DOHH2 (cell line): ENCODE measurements around the gene PRRG4.

Source experiments
- H3F3A ChIP-seq: fragments of 200-600 bp; sonication (generic), shearing (Covaris generic); 2 replicates; pipeline ENCODE4 v1.6.0; 2016; ENCODE audit warnings: antibody characterized with exemption, mild to moderate bottlenecking; ENCODE audit not compliant: control insufficient read depth, insufficient read depth
- H3K27ac ChIP-seq: fragments of 200-600 bp; sonication (generic); 2 replicates; pipeline ENCODE4 v1.5.1; 2014; ENCODE audit warnings: low read depth, mild to moderate bottlenecking, low read length, moderate library complexity
- H3K27me3 ChIP-seq: fragments of 200-600 bp; sonication (generic); 2 replicates; pipeline ENCODE4 v1.6.1; 2014; ENCODE audit warnings: mild to moderate bottlenecking, low read length, mixed read lengths; ENCODE audit not compliant: control insufficient read depth
- H3K36me3 ChIP-seq: fragments of 200-600 bp; sonication (generic); 2 replicates; pipeline ENCODE4 v1.6.1; 2014; ENCODE audit warnings: mild to moderate bottlenecking, low read length, moderate library complexity, mixed read lengths; ENCODE audit not compliant: control insufficient read depth
- H3K4me1 ChIP-seq: fragments of 200-600 bp; sonication (generic); 2 replicates; pipeline ENCODE4 v1.6.1; 2014; ENCODE audit warnings: mild to moderate bottlenecking, low read length, mixed read lengths; ENCODE audit not compliant: control insufficient read depth
- H3K4me2 ChIP-seq: fragments of 200-600 bp; sonication (generic); 2 replicates; pipeline ENCODE4 v1.6.0; 2014; ENCODE audit warnings: mild to moderate bottlenecking, low read length, moderate library complexity
- H3K4me3 ChIP-seq: fragments of 200-600 bp; sonication (generic); 2 replicates; pipeline ENCODE4 v1.5.1; 2014; ENCODE audit warnings: mild to moderate bottlenecking, low read length, mixed read lengths
- H3K79me2 ChIP-seq: fragments of 200-600 bp; sonication (generic); 2 replicates; pipeline ENCODE4 v1.6.1; 2014; ENCODE audit warnings: mild to moderate bottlenecking, low read length, mixed read lengths; ENCODE audit not compliant: control insufficient read depth
- H3K9me2 ChIP-seq: fragments of 200-600 bp; sonication (generic); replicated peaks from 2 replicates; pipeline ENCODE4 v1.6.1; 2014; ENCODE audit warnings: mild to moderate bottlenecking, low read length, mixed read lengths; ENCODE audit not compliant: control insufficient read depth
- H3K9me3 ChIP-seq: fragments of 200-600 bp; sonication (generic); 2 replicates; pipeline ENCODE4 v1.6.1; 2014; ENCODE audit warnings: antibody characterized with exemption, low read length, mixed read lengths; ENCODE audit not compliant: control insufficient read depth, insufficient read depth
- H4K20me1 ChIP-seq: fragments of 200-600 bp; sonication (generic); 2 replicates; pipeline ENCODE4 v1.6.0; 2014; ENCODE audit warnings: low read depth, mild to moderate bottlenecking, antibody characterized with exemption, low read length, moderate library complexity; ENCODE audit not compliant: control insufficient read depth, insufficient read depth
- EZH2phosphoT487 ChIP-seq: fragments of 200-600 bp; sonication (generic); IDR thresholded peaks from 2 replicates; pipeline ENCODE4 v1.6.1; 2017; ENCODE audit warnings: borderline replicate concordance, mild to moderate bottlenecking, antibody characterized with exemption, low read length, moderate library complexity, mixed read lengths
- TF ChIP-seq, protein P1 (sequence below): fragments of 200-600 bp; sonication (generic); IDR thresholded peaks from one replicate; pipeline ENCODE4 v1.5.1; 2014; ENCODE audit warnings: antibody characterized with exemption, mild to moderate bottlenecking, low read depth, low read length; ENCODE audit not compliant: poor library complexity, severe bottlenecking

PRRG4 gene

GRCh38 chr11:32847511-32847910, 17.8 kb downstream of the PRRG4 start:
- Histone ChIP-seq H3K27me3 (no peaks in the 10 kb centered on the region), H3K9me3 (no peaks in the 10 kb centered on the region), H3K36me3 (no peaks in the 10 kb centered on the region), H4K20me1 (no peaks in the 10 kb centered on the region), H3K9me2 (no peaks in the 10 kb centered on the region), H3F3A (no peaks in the 10 kb centered on the region), H3K27ac (no peak overlapping the region), H3K4me2 (no peak overlapping the region), H3K4me1 (peaks cover 10% of the 10 kb centered on the region; the same call in 1 of the 2 replicates), H3K79me2 (no peaks in the 10 kb centered on the region), H3K4me3 (no peak overlapping the region)
- no peak for TF ChIP-seq EZH2phosphoT487
- TF ChIP-seq, protein P1, sequence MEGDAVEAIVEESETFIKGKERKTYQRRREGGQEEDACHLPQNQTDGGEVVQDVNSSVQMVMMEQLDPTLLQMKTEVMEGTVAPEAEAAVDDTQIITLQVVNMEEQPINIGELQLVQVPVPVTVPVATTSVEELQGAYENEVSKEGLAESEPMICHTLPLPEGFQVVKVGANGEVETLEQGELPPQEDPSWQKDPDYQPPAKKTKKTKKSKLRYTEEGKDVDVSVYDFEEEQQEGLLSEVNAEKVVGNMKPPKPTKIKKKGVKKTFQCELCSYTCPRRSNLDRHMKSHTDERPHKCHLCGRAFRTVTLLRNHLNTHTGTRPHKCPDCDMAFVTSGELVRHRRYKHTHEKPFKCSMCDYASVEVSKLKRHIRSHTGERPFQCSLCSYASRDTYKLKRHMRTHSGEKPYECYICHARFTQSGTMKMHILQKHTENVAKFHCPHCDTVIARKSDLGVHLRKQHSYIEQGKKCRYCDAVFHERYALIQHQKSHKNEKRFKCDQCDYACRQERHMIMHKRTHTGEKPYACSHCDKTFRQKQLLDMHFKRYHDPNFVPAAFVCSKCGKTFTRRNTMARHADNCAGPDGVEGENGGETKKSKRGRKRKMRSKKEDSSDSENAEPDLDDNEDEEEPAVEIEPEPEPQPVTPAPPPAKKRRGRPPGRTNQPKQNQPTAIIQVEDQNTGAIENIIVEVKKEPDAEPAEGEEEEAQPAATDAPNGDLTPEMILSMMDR = no peak

- H3K9me3 ChIP-seq = no peaks in the 10 kb centered on the region
- peaks cover 10% of the 10 kb centered on the region; the same call in 1 of the 2 replicates for H3K4me1 ChIP-seq
- H3K4me3 ChIP-seq = no peak overlapping the region
- no peaks in the 10 kb centered on the region for H3K79me2 ChIP-seq
- H3F3A ChIP-seq = no peaks in the 10 kb centered on the region
- no peak overlapping the region for H3K4me2 ChIP-seq
- no peaks in the 10 kb centered on the region for H3K36me3 ChIP-seq
- H3K27ac ChIP-seq = no peak overlapping the region
- no peaks in the 10 kb centered on the region for H3K27me3 ChIP-seq
- H4K20me1 ChIP-seq = no peaks in the 10 kb centered on the region
- TF ChIP-seq EZH2phosphoT487 = no peak
- TF ChIP-seq, protein P1 = no peak
- no peaks in the 10 kb centered on the region for H3K9me2 ChIP-seq
Observed at GRCh38 chr11:32849761-32850160, 20.0 kb downstream of the PRRG4 start.

DNA sequence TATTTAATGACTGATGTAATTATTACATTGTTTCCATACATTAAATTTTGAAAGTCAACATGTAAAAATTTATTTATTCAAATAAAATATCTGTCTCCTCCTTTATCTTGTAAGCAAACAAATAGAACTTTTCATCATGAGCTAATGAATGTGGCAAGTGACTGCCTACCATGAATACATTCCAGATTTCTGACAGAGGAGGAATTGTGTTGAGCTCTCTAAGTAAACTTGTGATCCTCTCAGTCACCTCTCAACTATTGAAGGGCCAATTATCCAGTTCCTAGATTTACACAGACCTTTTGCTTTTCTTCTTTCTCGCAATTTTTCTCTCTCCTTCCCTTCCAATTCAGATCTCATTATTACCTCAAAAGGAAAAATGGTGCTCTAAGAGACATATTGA, 21.5 kb downstream of the PRRG4 start:
- no peak overlapping the region for H3K27ac ChIP-seq
- H3K4me3 ChIP-seq = no peak overlapping the region
- H3K9me2 ChIP-seq = no peaks in the 10 kb centered on the region
- H3K4me1 ChIP-seq = peaks cover 10% of the 10 kb centered on the region; the same call in 1 of the 2 replicates
- no peak overlapping the region for H3K4me2 ChIP-seq
- no peaks in the 10 kb centered on the region for H4K20me1 ChIP-seq
- TF ChIP-seq, protein P1 = no peak
- no peak for TF ChIP-seq EZH2phosphoT487
- H3K27me3 ChIP-seq = no peaks in the 10 kb centered on the region
- no peaks in the 10 kb centered on the region for H3F3A ChIP-seq
- H3K9me3 ChIP-seq = no peaks in the 10 kb centered on the region
- no peaks in the 10 kb centered on the region for H3K79me2 ChIP-seq
- H3K36me3 ChIP-seq = no peaks in the 10 kb centered on the region

DNA sequence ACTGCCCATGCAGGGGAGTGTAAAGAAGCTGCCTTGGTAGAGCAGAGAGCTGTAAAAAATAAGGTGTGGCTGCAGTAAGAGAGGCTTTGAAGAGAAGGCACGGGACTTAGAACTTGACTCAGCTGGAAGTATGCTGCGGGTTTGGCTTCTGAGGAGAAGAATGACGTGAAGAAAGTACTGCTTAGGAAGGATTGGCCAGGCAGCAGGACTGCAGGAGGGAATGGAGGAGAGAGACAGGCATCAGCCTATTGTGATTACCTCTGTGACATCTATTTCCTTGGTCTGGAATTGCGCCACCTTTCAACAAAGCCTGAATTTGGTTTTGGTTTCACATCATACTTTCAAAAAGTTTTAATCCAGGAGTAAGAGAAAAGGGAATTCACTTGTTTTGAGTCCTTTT, 22.5 kb downstream of the PRRG4 start:
- Histone ChIP-seq H4K20me1 (no peaks in the 10 kb centered on the region), H3K27me3 (no peaks in the 10 kb centered on the region), H3K36me3 (no peaks in the 10 kb centered on the region), H3K4me2 (no peak overlapping the region), H3K9me2 (no peaks in the 10 kb centered on the region), H3K27ac (no peak overlapping the region), H3K4me3 (no peak overlapping the region), H3K79me2 (no peaks in the 10 kb centered on the region), H3K9me3 (no peaks in the 10 kb centered on the region), H3F3A (no peaks in the 10 kb centered on the region), H3K4me1 (peaks cover 9% of the 10 kb centered on the region; the same call in 1 of the 2 replicates)
- TF ChIP-seq EZH2phosphoT487 = no peak
- TF ChIP-seq, protein P1 = no peak
